OCI-LY3 (cell line): ENCODE data around the gene PARD3.

ENCODE experiments used
- H2AFZ ChIP-seq: fragments of 200-600, 300-600 bp; shearing (Covaris generic); 2 replicates; pipeline ENCODE4 v1.6.0; 2014; ENCODE audit warnings: antibody characterized with exemption, low read depth, low read length
- H3K27ac ChIP-seq: fragments of 200-600, 300-600 bp; sonication (generic); 2 replicates; pipeline ENCODE4 v1.5.1; 2014; ENCODE audit warnings: mild to moderate bottlenecking, low read length, moderate library complexity, mixed read lengths
- H3K27me3 ChIP-seq: fragments of 200-600, 300-600 bp; sonication (generic); 2 replicates; pipeline ENCODE4 v1.6.1; 2014; ENCODE audit warnings: low read depth, low read length, mixed read lengths
- H3K36me3 ChIP-seq: fragments of 200-600, 300-600 bp; sonication (generic); replicated peaks from 2 replicates; pipeline ENCODE3; 2014; ENCODE audit warnings: low read depth, low read length, mixed read lengths
- H3K4me1 ChIP-seq: fragments of 300-600, 200-600 bp; sonication (generic); 2 replicates; pipeline ENCODE4 v1.6.1; 2014; ENCODE audit warnings: low read length, mixed read lengths
- H3K4me2 ChIP-seq: fragments of 200-600, 300-600 bp; sonication (generic); 2 replicates; pipeline ENCODE4 v1.6.1; 2014; ENCODE audit warnings: low read length, mixed read lengths
- H3K4me3 ChIP-seq: fragments of 300-600, 200-600 bp; sonication (generic); 2 replicates; pipeline ENCODE4 v1.5.1; 2014; ENCODE audit warnings: antibody characterized with exemption, mild to moderate bottlenecking, low read length, moderate library complexity
- H3K79me2 ChIP-seq: fragments of 300-600, 200-600 bp; shearing (Covaris generic); 2 replicates; pipeline ENCODE4 v1.6.1; 2014; ENCODE audit warnings: mild to moderate bottlenecking, low read length, mixed read lengths
- H3K9ac ChIP-seq: fragments of 300-600, 200-600 bp; shearing (Covaris generic); 2 replicates; pipeline ENCODE4 v1.6.0; 2014; ENCODE audit warnings: mild to moderate bottlenecking, low read length, moderate library complexity
- H3K9me3 ChIP-seq: fragments of 200-600, 300-600 bp; shearing (Covaris generic); 2 replicates; pipeline ENCODE4 v1.6.1; 2014; ENCODE audit warnings: low read length, mixed read lengths; ENCODE audit not compliant: insufficient read depth
- H4K20me1 ChIP-seq: fragments of 200-600, 300-600 bp; sonication (generic); 2 replicates; pipeline ENCODE4 v1.6.1; 2016; ENCODE audit warnings: low read length, mixed read lengths; ENCODE audit not compliant: insufficient read depth
- CTCF ChIP-seq: fragments of 200-600, 300-600 bp; sonication (generic); IDR thresholded peaks from 2 replicates; pipeline ENCODE4 v1.5.1; 2014; ENCODE audit warnings: antibody characterized with exemption, low read length, low read depth
- EZH2phosphoT487 ChIP-seq: fragments of 200-600 bp; shearing (Covaris generic); IDR thresholded peaks from 2 replicates; pipeline ENCODE4 v1.6.1; 2018; ENCODE audit warnings: antibody characterized with exemption, mixed run types, low read depth

Gene PARD3

GRCh38 chr10:34176351-34176750 lies 638.7 kb downstream of the PARD3 start:
- Histone ChIP-seq H3K27ac (no peak overlapping the region), H3K9me3 (no peaks in the 10 kb centered on the region), H2AFZ (no peak overlapping the region), H3K27me3 (no peaks in the 10 kb centered on the region), H4K20me1 (no peaks in the 10 kb centered on the region), H3K36me3 (no peaks in the 10 kb centered on the region), H3K4me1 (no peaks in the 10 kb centered on the region), H3K79me2 (no peaks in the 10 kb centered on the region), H3K4me3 (no peak overlapping the region), H3K9ac (no peak overlapping the region), H3K4me2 (no peak overlapping the region)
- no peak for TF ChIP-seq EZH2phosphoT487
- no peak for TF ChIP-seq CTCF

GRCh38 chr10:34175121-34175520 lies 640.0 kb downstream of the PARD3 start:
- H4K20me1 ChIP-seq = no peaks in the 10 kb centered on the region
- no peak overlapping the region for H2AFZ ChIP-seq
- no peaks in the 10 kb centered on the region for H3K79me2 ChIP-seq
- H3K4me3 ChIP-seq = no peak overlapping the region
- no peaks in the 10 kb centered on the region for H3K4me1 ChIP-seq
- H3K27me3 ChIP-seq = no peaks in the 10 kb centered on the region
- no peaks in the 10 kb centered on the region for H3K36me3 ChIP-seq
- no peak overlapping the region for H3K9ac ChIP-seq
- no peak overlapping the region for H3K27ac ChIP-seq
- no peaks in the 10 kb centered on the region for H3K9me3 ChIP-seq
- H3K4me2 ChIP-seq = no peak overlapping the region
- TF ChIP-seq EZH2phosphoT487 = no peak
- no peak for TF ChIP-seq CTCF

GRCh38 chr10:34172936-34173533 lies 642.1 kb downstream of the PARD3 start:
- Histone ChIP-seq H3K27ac (no peak overlapping the region), H3K9me3 (no peaks in the 10 kb centered on the region), H3K4me1 (no peaks in the 10 kb centered on the region), H3K9ac (no peak overlapping the region), H3K4me2 (no peak overlapping the region), H3K4me3 (no peak overlapping the region), H3K36me3 (no peaks in the 10 kb centered on the region), H3K79me2 (no peaks in the 10 kb centered on the region), H3K27me3 (no peaks in the 10 kb centered on the region), H2AFZ (no peak overlapping the region), H4K20me1 (no peaks in the 10 kb centered on the region)
- TF ChIP-seq CTCF (no peak), EZH2phosphoT487 (no peak)

GRCh38 chr10:34171957-34172527 lies 643.1 kb downstream of the PARD3 start:
- Histone ChIP-seq H3K27ac (no peak overlapping the region), H3K9me3 (no peaks in the 10 kb centered on the region), H3K4me1 (no peaks in the 10 kb centered on the region), H3K27me3 (no peaks in the 10 kb centered on the region), H3K79me2 (no peaks in the 10 kb centered on the region), H3K4me2 (no peak overlapping the region), H4K20me1 (no peaks in the 10 kb centered on the region), H2AFZ (no peak overlapping the region), H3K4me3 (no peak overlapping the region), H3K9ac (no peak overlapping the region), H3K36me3 (no peaks in the 10 kb centered on the region)
- no peak for TF ChIP-seq CTCF
- no peak for TF ChIP-seq EZH2phosphoT487
